GM12801 (cell line): Measurements from ENCODE around the gene SCFD2.

Experiments
- CTCF ChIP-seq: IDR thresholded peaks from one replicate; pipeline ENCODE4 v1.5.1; 2011; ENCODE audit warnings: control low read depth; ENCODE audit not compliant: insufficient read length; ENCODE audit errors: extremely low read depth

The SCFD2 gene

GRCh38 chr4:53162969-53163368 lies 202.9 kb downstream of the SCFD2 start:
- no peak for TF ChIP-seq CTCF

- no peak for TF ChIP-seq CTCF
These were observed 204.0 kb downstream of the SCFD2 start for GRCh38 chr4:53161787-53162433.

- TF ChIP-seq CTCF, result no peak
These were observed 204.6 kb downstream of the SCFD2 start for GRCh38 chr4:53161051-53161786.

- no peak for TF ChIP-seq CTCF
These were observed 209.0 kb downstream of the SCFD2 start for GRCh38 chr4:53156896-53157295.

- TF ChIP-seq CTCF, result no peak
These were observed 213.4 kb downstream of the SCFD2 start for GRCh38 chr4:53152467-53152866.

GRCh38 chr4:53151489-53151788 lies 214.4 kb downstream of the SCFD2 start:
- no peak for TF ChIP-seq CTCF

- no peak for TF ChIP-seq CTCF
These were observed 215.0 kb downstream of the SCFD2 start for GRCh38 chr4:53150631-53151488.
